Head of caudate nucleus (tissue), 42 donors: ENCODE measurements around the gene IARS1.

Experiments
- DNase-seq, 42 donors: peaks; one replicate each; pipeline versions ENCODE4 v3.0.0 to v3.0.0-alpha.2; 2020 to 2021; ENCODE audit warnings: mixed read lengths in 7 of 42
- intact Hi-C: fragments of 100-400 bp; cut with DNase I; formaldehyde crosslinking; loops from one replicate; pipeline ENCODE4 v1.15.0; 2022

The IARS1 gene

DNA sequence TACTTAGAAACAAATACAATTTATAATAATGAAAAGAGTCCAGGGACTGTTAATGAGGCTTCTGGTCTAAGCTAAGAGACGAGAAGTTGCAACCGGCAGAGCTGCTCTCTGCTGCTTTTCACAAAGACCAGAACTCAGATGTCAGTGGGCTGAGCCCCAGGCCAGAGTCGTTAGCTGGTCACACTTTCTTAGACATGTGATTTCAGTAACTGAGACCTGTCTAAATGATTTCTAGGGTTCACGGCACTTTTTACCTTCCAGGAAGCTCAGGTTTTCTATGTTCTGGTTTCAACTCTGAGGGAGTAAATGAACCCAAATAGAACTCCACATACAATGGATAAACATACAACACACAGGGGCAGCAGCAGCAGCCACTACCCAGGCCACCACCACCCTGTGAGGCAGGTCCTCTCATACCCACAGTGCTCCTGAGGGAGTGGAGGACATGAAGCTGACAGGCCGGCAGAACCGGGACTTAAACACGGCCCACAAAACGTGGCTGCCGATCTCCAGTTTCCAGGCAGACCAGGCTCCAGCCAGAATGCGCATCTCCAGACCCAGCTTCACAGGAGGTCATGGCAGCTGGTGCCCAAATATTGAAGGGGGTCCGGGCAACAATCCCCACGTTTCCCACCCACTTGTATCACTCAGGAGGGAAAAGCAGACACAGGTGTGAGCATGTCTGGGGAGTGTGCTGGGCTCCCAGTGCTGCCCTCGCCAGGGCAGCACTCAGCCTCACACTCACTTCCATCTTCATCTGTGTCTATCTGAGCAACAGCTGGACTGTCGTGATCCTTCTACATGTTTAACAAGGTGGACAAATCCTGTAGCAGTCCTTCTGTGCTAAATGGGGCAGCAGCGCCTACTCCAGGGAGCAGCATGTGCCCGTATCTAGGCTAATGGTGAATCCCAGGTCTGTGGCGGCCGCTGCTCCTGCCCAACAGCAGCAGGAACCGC is 38.8 kb downstream of the IARS1 start:
- no peak for DNase-seq
- intact Hi-C loops: no loop called here

DNA sequence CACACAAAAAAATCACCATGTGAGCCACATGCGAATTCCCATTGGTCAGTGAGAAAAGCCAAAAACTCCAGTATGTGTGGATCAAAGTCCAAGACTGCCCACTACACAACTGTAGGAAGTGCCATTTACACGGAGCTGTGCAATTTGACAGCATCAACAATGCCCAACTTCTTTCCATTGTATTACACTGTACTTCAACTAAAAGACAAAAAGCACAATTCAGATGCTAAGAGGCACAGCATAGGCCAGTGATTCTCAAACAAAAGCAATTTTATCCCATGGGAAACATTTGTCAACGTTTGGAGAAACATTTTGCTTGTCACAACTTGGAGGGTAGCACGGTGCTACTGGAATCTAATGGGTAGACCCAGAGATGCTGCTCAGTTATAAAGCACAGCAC is 39.8 kb downstream of the IARS1 start:
- intact Hi-C loops: no loop called here
- DNase-seq: peak in 1 of 42 donors; percentile 10

DNA sequence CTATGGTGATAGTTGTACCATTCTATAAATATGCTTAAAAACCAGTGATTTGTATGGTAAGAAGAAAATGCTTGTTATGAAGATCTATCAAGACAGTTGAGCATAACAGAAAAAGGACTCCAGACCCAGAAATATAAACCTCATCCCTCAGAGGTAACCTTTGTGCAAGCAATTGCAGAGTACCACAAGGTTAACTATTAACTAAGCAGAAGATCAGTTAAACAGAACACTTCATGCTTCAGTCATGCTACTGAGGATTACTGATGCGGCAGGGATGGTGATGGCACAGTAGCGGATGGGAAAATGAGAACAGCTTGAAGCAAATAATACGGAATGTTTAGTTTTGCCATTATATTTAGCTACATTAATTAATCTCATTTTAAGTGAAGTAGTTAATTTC is 45.5 kb downstream of the IARS1 start:
- intact Hi-C loops: loop anchor here (10.0 kb wide), 1 partner anchor 113 kb away; no protein-coding TSS in a partner anchor
- DNase-seq: no peak

DNA sequence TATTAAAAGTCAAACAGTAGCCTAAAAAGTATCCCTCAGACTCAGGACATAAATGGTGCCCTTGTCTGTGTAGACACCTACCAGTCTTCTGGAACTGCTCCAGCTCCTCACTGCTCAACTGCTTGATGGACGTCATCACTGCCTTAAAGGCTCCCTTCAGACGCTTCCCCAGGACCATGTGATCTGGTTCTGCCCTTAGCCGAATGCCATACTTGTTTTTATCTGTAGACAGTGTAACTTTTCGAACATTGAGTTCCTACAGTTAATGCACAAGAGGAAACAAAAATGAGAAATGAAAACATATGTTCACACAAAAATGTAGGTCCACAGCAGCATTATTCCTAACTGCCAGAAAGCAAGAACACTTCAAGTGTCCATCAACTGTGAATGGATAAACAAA is 46.2 kb downstream of the IARS1 start:
- no peak for DNase-seq
- intact Hi-C loops: loop anchor here (10.0 kb wide), 1 partner anchor 112 kb away; no protein-coding TSS in a partner anchor

DNA sequence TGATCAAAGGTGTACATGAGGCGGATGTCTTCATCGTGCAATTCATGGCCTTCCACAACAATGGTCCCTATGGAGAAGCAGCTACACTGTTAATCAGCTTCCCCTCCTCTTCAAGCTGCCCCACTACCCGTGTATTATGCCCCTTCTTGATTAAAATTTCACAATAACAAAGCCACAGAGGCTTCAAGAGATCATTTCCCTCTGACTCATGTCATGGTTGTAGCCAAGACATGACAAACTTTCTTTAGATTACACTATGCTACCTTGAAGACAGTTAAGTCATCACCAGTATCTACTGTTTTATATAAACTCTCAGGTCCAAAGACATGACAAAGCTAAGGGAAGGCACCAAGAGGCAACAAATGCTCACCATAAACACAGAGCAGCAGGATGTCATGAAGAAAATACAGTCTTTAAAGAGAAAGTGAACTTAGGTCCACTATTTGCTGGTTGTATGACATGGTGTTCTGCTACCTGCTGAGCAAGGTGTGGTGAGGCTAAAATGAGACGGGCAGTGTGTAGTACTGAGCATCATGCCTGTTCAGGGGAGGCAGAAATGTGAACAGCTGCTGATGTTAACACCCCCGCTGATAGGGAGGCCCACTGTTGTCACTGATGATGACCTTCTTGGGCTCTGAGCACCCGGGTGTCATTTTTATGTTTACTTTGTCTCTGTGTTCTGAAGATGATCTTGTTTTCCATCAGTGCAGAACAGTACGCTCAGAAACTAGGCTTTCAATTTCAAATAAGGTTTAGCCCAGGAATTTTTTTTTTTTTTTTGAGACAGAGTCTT is 48.3 kb downstream of the IARS1 start:
- no peak for DNase-seq
- intact Hi-C loops: loop anchor here (10.0 kb wide), 1 partner anchor 110 kb away; no protein-coding TSS in a partner anchor
